Dermis lymphatic vessel endothelial cell (primary cell): Measurements from ENCODE around the gene CFAP70. TPM values are rescaled to one million over a fixed set of nuclear protein-coding genes. Genes with fewer than 3 reads are reported as not detected.

Experiments used
- total RNA-seq: library from RNA; depleted of rRNA; stranded (reverse); fragments of >200 nt; gene quantifications from 2 replicates; pipeline ENCODE4 v1.2.1, GENCODE V29; 2014

CFAP70 gene
- total RNA-seq: 0.22 and 0.26 TPM in 2 replicates

GRCh38 chr10:73358331-73359279 is at the start of gene CFAP70:
Gene CFAP70, minus strand, starts transcription at chr10:73358864. Its CDS starts 4,068 bp downstream, at chr10:73354796.

GRCh38 chr10:73252445-73253224 is 106.0 kb downstream of the CFAP70 start, which contains the start of gene MRPS16:
Gene MRPS16, minus strand, starts transcription at chr10:73252644. Its CDS starts 162 bp downstream, at chr10:73252482.

GRCh38 chr10:73246646-73247508 is 111.8 kb downstream of the CFAP70 start, which contains the start of gene DNAJC9:
Gene DNAJC9, minus strand, starts transcription at chr10:73247255. Its CDS starts 66 bp downstream, at chr10:73247189.

Other genes starting within 250 kb of the CFAP70 start
- gene NUDT13, start 248.4 kb downstream of the CFAP70 start, total RNA-seq: 1.7 and 2.2 TPM in 2 replicates
- gene ECD, start 190.9 kb downstream of the CFAP70 start, total RNA-seq: 18.1 and 23.6 TPM in 2 replicates
- 24.1 and 28.4 TPM in 2 replicates for gene FAM149B1, start 190.7 kb downstream of the CFAP70 start, total RNA-seq
- gene DNAJC9, start 111.6 kb downstream of the CFAP70 start, total RNA-seq: 18.4 and 19.3 TPM in 2 replicates
- gene MRPS16, start 106.2 kb downstream of the CFAP70 start, total RNA-seq: 58.2 and 60.1 TPM in 2 replicates
- 94.1 and 100 TPM in 2 replicates for gene ANXA7, start 55.2 kb upstream of the CFAP70 start, total RNA-seq
- gene MSS51, start 74.7 kb upstream of the CFAP70 start, total RNA-seq: 0.69 and 0.76 TPM in 2 replicates
- 8.6 and 12.3 TPM in 2 replicates for gene PPP3CB, start 137.2 kb upstream of the CFAP70 start, total RNA-seq
- gene USP54, start 232.5 kb upstream of the CFAP70 start, total RNA-seq: 5.1 and 6.8 TPM in 2 replicates